Smooth muscle cell (in vitro differentiated cells): ENCODE results near the gene DNAJC9. TPM values are rescaled to one million over a fixed set of nuclear protein-coding genes. Genes with fewer than 3 reads are reported as not detected.

Source experiments
- polyA plus RNA-seq: library from polyadenylated mRNA; unstranded; fragments of >200 nt; fragmentation: Nextera tagmentation; extraction: Ambion mirVana; gene quantifications from 2 replicates; pipeline ENCODE4 v1.2.1, GENCODE V29; 2016
- small RNA-seq: library from RNA; depleted of rRNA; stranded (forward); fragments of <200 nt; gene quantifications from one replicate; pipeline ENCODE3, GENCODE V24; 2014
- total RNA-seq: library from RNA; depleted of rRNA; stranded (reverse); fragments of >200 nt; gene quantifications from 2 replicates; pipeline ENCODE4 v1.2.3, GENCODE V29; 2014

Gene DNAJC9
- total and polyA plus RNA-seq, 2 experiments from 2014 or later: 19.7 to 22.1 TPM

Small RNA genes within 50 kb of the gene (small RNA-seq; reads per million reads assigned to genes)
- gene RF00019: not detected
- gene RNU6-833P: not detected

Other genes starting within 250 kb of the DNAJC9 start
- 489 and 568 TPM in 2 replicates for gene P4HA1, start 150.4 kb downstream of the DNAJC9 start, total RNA-seq
- gene P4HA1, start 150.4 kb downstream of the DNAJC9 start, polyA plus RNA-seq: 366 and 467 TPM in 2 replicates
- gene NUDT13, start 136.8 kb downstream of the DNAJC9 start, total RNA-seq: 0.36 and 1.4 TPM in 2 replicates
- 1.7 and 1.9 TPM in 2 replicates for gene NUDT13, start 136.8 kb downstream of the DNAJC9 start, polyA plus RNA-seq
- gene ECD, start 79.2 kb downstream of the DNAJC9 start, total RNA-seq: 34.0 and 38.2 TPM in 2 replicates
- 28.1 and 36.4 TPM in 2 replicates for gene ECD, start 79.2 kb downstream of the DNAJC9 start, polyA plus RNA-seq
- 29.0 and 33.6 TPM in 2 replicates for gene FAM149B1, start 79.1 kb downstream of the DNAJC9 start, total RNA-seq
- gene FAM149B1, start 79.1 kb downstream of the DNAJC9 start, polyA plus RNA-seq: 10.5 and 11.9 TPM in 2 replicates
- 37.4 and 42.1 TPM in 2 replicates for gene MRPS16, start 5.4 kb upstream of the DNAJC9 start, total RNA-seq
- gene MRPS16, start 5.4 kb upstream of the DNAJC9 start, polyA plus RNA-seq: 82.6 and 93.5 TPM in 2 replicates
- 0.22 and 0.31 TPM in 2 replicates for gene CFAP70, start 111.6 kb upstream of the DNAJC9 start, total RNA-seq
- 0.08 and 0.41 TPM in 2 replicates for gene CFAP70, start 111.6 kb upstream of the DNAJC9 start, polyA plus RNA-seq
- 54.4 and 57.6 TPM in 2 replicates for gene ANXA7, start 166.8 kb upstream of the DNAJC9 start, total RNA-seq
- gene ANXA7, start 166.8 kb upstream of the DNAJC9 start, polyA plus RNA-seq: 52.6 and 59.1 TPM in 2 replicates
- gene MSS51, start 186.3 kb upstream of the DNAJC9 start, total RNA-seq: 2.4 and 3.5 TPM in 2 replicates
- gene MSS51, start 186.3 kb upstream of the DNAJC9 start, polyA plus RNA-seq: 0.66 and 0.92 TPM in 2 replicates
- 53.0 and 61.9 TPM in 2 replicates for gene PPP3CB, start 248.8 kb upstream of the DNAJC9 start, total RNA-seq
- 14.9 and 15.1 TPM in 2 replicates for gene PPP3CB, start 248.8 kb upstream of the DNAJC9 start, polyA plus RNA-seq